Measurements from ENCODE around the gene LYL1.

LYL1 gene

DNA sequence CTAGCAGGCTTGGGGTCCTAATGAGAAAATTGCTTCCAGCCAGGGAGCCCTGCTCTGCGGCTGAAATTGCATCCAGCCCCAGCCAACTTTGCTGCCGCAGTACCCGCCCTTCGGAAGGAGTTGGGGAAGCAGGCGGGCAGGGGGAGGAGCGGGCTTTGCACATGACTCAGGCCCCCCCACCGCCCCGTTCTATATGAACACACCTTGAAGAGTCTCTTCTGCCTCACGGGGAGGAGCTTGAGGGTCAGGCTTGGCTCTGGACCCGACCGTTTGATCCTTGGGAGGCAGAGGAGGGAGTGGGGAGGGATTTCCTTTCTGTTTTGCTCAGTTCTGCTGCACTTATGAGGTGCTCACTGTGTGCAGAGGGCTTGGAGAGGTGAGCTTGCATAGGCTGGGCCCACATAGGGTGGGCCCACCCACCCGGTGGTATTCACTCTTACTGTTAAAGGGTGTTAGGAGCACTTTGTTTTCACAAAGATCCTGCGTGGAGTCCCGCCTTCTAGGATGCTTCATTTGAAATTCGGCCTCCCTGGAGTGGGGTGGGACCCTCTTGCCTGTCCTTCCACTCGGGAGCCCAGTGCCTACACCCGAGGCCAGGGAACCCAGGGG lies 46.5 kb downstream of the LYL1 start:
- no peak for TF ChIP-seq EZH2 (IDR thresholded peaks at IDR 0.05)
- TF ChIP-seq FOXP2 (optimal IDR thresholded peaks at IDR 0.05; ENCODE audit: control extremely low read depth, extremely low read length, insufficient read depth): no peak
- no peak for TF ChIP-seq POLR2AphosphoS5 (IDR thresholded peaks at IDR 0.05; ENCODE audit: borderline replicate concordance, low read depth, low read length)
- H3K9ac ChIP-seq (ENCODE audit: insufficient read length): peak overlapping the region; percentile 66
- peak overlapping the region; percentile 89 for H3K27ac ChIP-seq
- peak overlapping the region; percentile 32 for H3K4me3 ChIP-seq
- H3K9me3 ChIP-seq (ENCODE audit: low read depth, low read length): no peaks in the 10 kb centered on the region
- DNase-seq (ENCODE audit: low read depth, low spot score): no peak
- H3K36me3 ChIP-seq (ENCODE audit: insufficient read depth, low read length): no peaks in the 10 kb centered on the region; the same call in 1 of the 2 replicates

DNA sequence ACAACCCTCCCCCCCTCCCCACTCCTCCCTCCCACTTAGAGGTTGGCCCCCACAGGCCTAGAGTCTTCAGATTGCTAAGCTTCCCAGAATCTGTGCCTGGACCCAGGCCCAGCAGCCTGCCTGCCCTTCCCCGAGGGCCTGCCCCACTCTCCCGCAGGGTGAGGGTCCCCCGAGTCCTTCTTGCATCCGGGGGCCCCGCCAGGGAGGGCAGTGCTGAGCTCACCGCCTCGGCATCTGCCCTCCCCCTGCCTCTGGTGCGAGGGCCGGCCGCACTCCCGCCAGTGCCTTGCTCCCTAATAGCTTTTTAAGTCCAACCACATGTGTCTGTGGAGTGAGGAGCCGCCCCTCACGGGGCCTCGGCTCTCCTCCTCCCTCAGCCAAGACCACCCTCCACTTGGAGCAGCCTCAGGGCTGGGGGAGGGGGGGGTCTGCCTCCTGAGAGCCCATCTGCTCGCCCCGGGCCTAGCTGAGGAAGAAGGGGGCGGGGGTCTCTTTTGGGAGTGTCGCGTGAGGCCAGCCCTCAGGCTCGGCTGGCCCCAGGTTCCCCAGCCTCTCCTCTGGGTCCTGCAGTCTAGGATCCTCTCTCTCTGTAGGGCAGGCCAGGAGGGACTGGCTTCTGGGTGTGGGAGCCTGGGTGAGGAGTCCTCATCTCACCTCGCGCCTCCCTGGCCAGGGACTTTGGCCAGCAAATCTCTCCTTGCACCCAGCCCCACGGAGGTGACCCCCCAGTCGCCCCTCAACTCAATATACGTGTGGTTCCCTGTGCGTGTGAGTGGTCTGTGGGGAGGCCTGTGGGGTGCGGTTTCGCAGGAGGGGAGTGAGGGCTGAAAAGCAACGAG lies 47.2 kb downstream of the LYL1 start:
- DNase-seq (ENCODE audit: low read depth, low spot score): no peak
- peak overlapping the region; percentile 66 for H3K9ac ChIP-seq (ENCODE audit: insufficient read length)

DNA sequence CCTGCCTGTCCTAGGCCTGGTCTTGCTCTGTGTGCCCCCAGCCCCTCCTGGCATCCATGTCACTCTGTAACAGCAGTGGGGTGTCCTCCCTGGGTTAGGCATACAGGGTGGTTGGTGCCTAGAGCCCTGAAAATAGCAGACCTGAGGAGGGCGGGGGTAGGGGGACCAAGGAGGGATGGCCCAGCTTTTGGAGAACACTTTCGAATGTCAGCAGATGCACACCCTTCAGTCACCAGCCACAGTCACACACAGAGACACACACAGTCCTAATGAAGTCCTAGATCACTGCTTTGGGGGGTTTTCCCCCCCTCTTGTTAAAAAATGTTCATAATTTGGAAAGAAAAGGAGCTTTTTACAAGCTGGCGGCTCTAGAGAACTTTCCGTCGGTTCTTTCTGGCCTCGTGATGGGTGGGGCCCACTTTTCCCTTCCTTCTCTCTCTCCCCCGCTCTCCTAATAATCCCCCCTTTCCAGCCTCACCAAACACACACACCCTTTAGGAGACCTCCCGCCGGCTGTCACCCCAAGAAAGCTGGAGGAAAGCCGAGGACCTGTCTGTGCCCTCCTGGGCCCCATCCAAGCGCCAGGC lies 47.9 kb downstream of the LYL1 start:
- Histone ChIP-seq H3K9ac (ENCODE audit: insufficient read length) (peak overlapping the region; percentile 28), H3K36me3 (ENCODE audit: insufficient read depth, low read length) (no peaks in the 10 kb centered on the region; the same call in 1 of the 2 replicates), H3K27ac (peak overlapping the region; percentile 89), H3K9me3 (ENCODE audit: low read depth, low read length) (no peaks in the 10 kb centered on the region), H3K4me3 (peak overlapping the region; percentile 32)
- DNase-seq (ENCODE audit: low read depth, low spot score): no peak
- no peak for TF ChIP-seq POLR2AphosphoS5 (IDR thresholded peaks at IDR 0.05; ENCODE audit: borderline replicate concordance, low read depth, low read length)

More for the DNA sequence above, 47.2 kb downstream of the LYL1 start:
- Histone ChIP-seq H3K4me3 (peak overlapping the region; percentile 32), H3K27ac (peak overlapping the region; percentile 89), H3K36me3 (ENCODE audit: insufficient read depth, low read length) (no peaks in the 10 kb centered on the region; the same call in 1 of the 2 replicates), H3K9me3 (ENCODE audit: low read depth, low read length) (no peaks in the 10 kb centered on the region)
- TF ChIP-seq POLR2AphosphoS5 (IDR thresholded peaks at IDR 0.05; ENCODE audit: borderline replicate concordance, low read depth, low read length) (0 out of 2 replicates have a peak, but pooled peaks have one; percentile 16), EZH2 (IDR thresholded peaks at IDR 0.05) (no peak)

DNA sequence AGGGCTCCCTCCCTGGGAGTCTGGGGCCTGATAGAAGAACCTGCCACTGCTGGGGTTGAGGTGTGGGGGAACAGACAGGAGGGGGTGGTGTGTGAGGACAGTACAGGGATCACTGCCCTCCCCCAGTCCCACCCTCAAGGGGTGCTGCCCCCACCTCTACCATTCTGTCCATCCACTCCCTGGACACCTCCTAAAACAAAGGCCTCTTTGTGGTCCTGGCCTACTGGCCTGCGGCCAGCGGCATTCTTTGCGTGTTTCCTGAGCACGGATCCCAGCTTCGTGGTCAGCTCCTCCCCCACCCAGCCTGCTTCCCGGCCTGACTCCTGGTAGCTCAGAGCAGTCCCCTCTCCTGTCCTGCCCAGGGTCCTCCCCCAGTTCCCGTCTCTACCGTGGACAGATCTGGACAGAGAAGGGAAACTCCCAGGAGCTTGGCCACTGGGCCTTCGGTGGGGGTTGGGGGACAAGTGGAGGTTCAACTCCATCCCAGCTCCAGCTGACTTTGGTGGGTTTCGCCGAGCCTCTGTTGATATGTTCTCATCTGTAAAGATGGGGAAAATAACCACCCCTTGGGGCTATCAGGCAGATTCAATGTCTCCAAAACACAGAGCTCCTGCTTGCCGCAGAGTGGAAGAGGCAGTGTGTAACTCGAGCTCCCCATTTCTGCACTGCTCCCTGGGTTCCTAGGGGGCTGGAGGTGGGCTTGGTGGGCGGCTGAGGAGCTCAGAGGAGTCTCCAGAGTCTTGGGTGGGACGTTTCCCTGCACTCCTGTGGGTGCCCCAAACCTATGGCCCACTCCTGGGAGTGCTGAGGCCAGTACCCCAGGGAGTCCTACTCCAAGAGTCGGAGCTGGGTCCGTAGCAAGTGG lies 48.7 kb downstream of the LYL1 start:
- no peak for DNase-seq (ENCODE audit: low read depth, low spot score)
- peak overlapping the region; percentile 45 for H3K9ac ChIP-seq (ENCODE audit: insufficient read length)
- no peaks in the 10 kb centered on the region; the same call in 1 of the 2 replicates for H3K36me3 ChIP-seq (ENCODE audit: insufficient read depth, low read length)
- peak overlapping the region; percentile 32 for H3K4me3 ChIP-seq
- TF ChIP-seq POLR2AphosphoS5 (IDR thresholded peaks at IDR 0.05; ENCODE audit: borderline replicate concordance, low read depth, low read length) (no peak), FOXP2 (optimal IDR thresholded peaks at IDR 0.05; ENCODE audit: control extremely low read depth, extremely low read length, insufficient read depth) (no peak), EZH2 (IDR thresholded peaks at IDR 0.05) (no peak)
- no peaks in the 10 kb centered on the region for H3K9me3 ChIP-seq (ENCODE audit: low read depth, low read length)
- peak overlapping the region; percentile 89 for H3K27ac ChIP-seq

DNA sequence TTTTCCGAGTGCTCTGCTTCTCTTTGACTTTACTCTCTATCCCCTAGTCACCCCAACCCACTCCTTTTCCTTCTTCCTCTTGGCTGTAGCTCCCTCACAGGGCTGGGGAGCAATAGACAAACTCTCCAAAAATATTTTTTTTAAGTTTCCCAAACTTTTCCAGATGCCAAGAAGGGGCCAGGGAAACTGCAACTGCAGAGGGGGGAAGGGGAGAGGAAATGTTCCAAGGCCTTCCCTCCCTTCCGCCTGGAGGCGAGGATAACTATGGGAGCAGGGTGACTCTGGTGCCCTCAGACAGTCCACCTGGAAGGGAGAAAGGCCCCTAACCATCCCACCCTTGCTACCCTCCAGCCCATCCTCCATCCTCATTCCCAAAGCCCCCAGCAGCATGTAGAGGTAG lies 49.4 kb downstream of the LYL1 start:
- Histone ChIP-seq H3K9me3 (ENCODE audit: low read depth, low read length) (no peaks in the 10 kb centered on the region), H3K36me3 (ENCODE audit: insufficient read depth, low read length) (no peaks in the 10 kb centered on the region; the same call in 1 of the 2 replicates), H3K4me3 (no peak overlapping the region), H3K9ac (ENCODE audit: insufficient read length) (no peak overlapping the region), H3K27ac (peak overlapping the region; percentile 89)
- TF ChIP-seq POLR2AphosphoS5 (IDR thresholded peaks at IDR 0.05; ENCODE audit: borderline replicate concordance, low read depth, low read length): no peak
- TF ChIP-seq EZH2 (IDR thresholded peaks at IDR 0.05): no peak
- TF ChIP-seq FOXP2 (optimal IDR thresholded peaks at IDR 0.05; ENCODE audit: control extremely low read depth, extremely low read length, insufficient read depth): no peak
- DNase-seq (ENCODE audit: low read depth, low spot score): no peak

DNA sequence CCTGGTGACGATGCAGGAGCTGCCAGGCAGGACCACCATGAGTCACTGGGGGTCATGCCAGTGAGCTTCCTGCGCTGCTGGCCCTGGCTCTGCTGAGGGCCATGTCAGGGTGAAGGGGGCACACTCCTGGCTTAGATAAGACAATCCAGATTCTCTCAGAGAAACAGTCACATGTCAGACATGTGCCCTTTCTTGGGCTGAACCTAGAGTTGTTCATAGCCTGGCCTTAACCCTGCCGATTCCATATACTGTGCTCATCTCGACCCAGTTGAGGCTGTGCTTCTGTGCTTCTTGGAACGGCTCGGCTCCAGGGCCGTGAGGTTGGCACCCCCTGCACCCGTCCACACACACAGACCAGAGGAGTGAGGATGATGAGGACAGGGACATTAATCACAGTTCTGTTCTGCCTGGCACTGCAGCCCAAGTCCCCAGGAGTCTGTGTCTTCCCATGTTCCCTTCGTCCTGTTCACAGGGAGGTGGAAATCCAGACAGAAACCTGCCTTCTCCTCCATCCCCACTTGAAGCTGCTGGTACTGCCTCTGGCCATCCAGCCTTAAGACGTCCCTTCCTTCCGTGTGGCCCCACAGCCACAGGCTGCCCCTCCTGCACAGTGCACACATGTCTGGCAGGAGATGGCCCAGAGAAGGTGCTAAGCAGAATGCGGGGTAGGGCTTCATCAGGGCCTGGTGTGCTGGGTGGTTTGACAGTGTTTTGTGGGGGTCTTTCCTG lies 50.0 kb downstream of the LYL1 start:
- Histone ChIP-seq H3K9ac (ENCODE audit: insufficient read length) (no peak overlapping the region), H3K27ac (peak overlapping the region; percentile 89), H3K36me3 (ENCODE audit: insufficient read depth, low read length) (no peaks in the 10 kb centered on the region; the same call in 1 of the 2 replicates), H3K4me3 (peak overlapping the region; percentile 77; the same call in 1 of the 2 replicates), H3K9me3 (ENCODE audit: low read depth, low read length) (no peaks in the 10 kb centered on the region)
- TF ChIP-seq EZH2 (IDR thresholded peaks at IDR 0.05) (no peak), FOXP2 (optimal IDR thresholded peaks at IDR 0.05; ENCODE audit: control extremely low read depth, extremely low read length, insufficient read depth) (no peak), POLR2AphosphoS5 (IDR thresholded peaks at IDR 0.05; ENCODE audit: borderline replicate concordance, low read depth, low read length) (no peak)
- no peak for DNase-seq (ENCODE audit: low read depth, low spot score)

DNA sequence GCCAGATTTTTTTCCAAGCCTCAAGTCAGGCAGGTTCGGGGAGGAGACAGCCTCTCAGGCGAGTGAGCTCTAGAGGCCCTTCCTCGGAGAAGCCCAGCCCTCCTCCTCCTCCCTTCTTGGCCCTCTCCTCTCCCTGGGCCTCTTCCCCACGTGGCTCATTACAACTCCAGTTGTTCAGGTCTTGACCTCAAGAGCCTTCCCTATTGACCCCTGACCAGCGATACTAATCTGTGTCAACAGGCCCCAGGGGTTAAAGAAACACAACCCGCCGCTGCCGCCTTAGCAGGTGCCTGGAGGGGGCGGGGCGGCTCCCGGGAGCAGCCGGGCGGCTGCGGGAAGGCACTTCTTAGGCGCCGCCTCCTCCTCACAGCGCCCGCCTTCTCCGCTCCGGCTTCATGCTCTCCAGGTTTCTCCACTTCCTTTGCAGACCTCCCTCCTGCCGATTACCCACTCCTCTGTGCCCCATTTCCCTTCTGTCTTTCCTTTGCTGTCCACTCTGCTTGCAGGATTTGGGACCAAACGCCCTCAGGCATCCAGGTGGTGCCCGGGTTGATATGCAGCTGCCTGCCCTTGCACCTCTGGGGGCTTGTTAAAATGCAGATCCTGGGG lies 51.0 kb downstream of the LYL1 start:
- no peak for DNase-seq (ENCODE audit: low read depth, low spot score)
- H3K9me3 ChIP-seq (ENCODE audit: low read depth, low read length): no peaks in the 10 kb centered on the region
- H3K36me3 ChIP-seq (ENCODE audit: insufficient read depth, low read length): no peaks in the 10 kb centered on the region; the same call in 1 of the 2 replicates
- no peak for TF ChIP-seq FOXP2 (optimal IDR thresholded peaks at IDR 0.05; ENCODE audit: control extremely low read depth, extremely low read length, insufficient read depth)
- no peak for TF ChIP-seq POLR2AphosphoS5 (IDR thresholded peaks at IDR 0.05; ENCODE audit: borderline replicate concordance, low read depth, low read length)
- TF ChIP-seq EZH2 (IDR thresholded peaks at IDR 0.05): no peak
- peak overlapping the region; percentile 49 for H3K9ac ChIP-seq (ENCODE audit: insufficient read length)
- peak overlapping the region; percentile 77 for H3K4me3 ChIP-seq
- peak overlapping the region; percentile 49; the same call in 1 of the 2 replicates for H3K27ac ChIP-seq

Measured in SK-N-MC (cell line).